SK-N-SH (cell line): ENCODE measurements around the gene CXADR. TPM values are rescaled to one million over a fixed set of nuclear protein-coding genes. Genes with fewer than 3 reads are reported as not detected.

Experiments used
- CTCF ChIA-PET: fragments of 300-600, 350-600 bp; formaldehyde crosslinking; extraction: SDS; loops from one replicate; lab custom pipeline; 2021; lab: Yijun Ruan, JAX
- POLR2A ChIA-PET: fragments of 350-600 bp; sonication (Branson Sonifier 250); formaldehyde crosslinking; extraction: SDS; loops from one replicate; lab custom pipeline; 2020; ENCODE audit warnings: antibody characterized with exemption, inconsistent platforms; lab: Yijun Ruan, JAX
- DNase-seq: peaks from one replicate; pipeline ENCODE4 v3.0.0; 2012
- H2AFZ ChIP-seq: fragments of 200-600 bp; sonication (generic); 2 replicates; pipeline ENCODE4 v1.8.1; 2016; ENCODE audit warnings: antibody characterized with exemption, mild to moderate bottlenecking, low read depth
- H3F3A ChIP-seq: fragments of 200-600 bp; sonication (generic); replicated peaks from 2 replicates; pipeline ENCODE3; 2016; ENCODE audit warnings: antibody characterized with exemption, mild to moderate bottlenecking; ENCODE audit not compliant: insufficient read depth
- H3K27ac ChIP-seq, 2 experiments: fragments of 200-500 bp in 1 of 2; fragments of 200-600 bp in 1 of 2; sonication (Bioruptor generic) in 1 of 2; sonication (generic), shearing (Covaris generic) in 1 of 2; 2 replicates each; pipeline versions ENCODE4 v1.5.1 to v1.6.1; 2014 to 2016; ENCODE audit warnings: low read depth in 2 of 2, inconsistent platforms in 1 of 2, low read length in 1 of 2, mild to moderate bottlenecking in 1 of 2, mixed read lengths in 1 of 2
- H3K27me3 ChIP-seq: fragments of 200-600 bp; sonication (generic), shearing (Covaris generic); 2 replicates; pipeline ENCODE4 v1.6.1; 2016; ENCODE audit warnings: mixed run types; ENCODE audit not compliant: insufficient read depth
- H3K36me3 ChIP-seq, 2 experiments: fragments of 200-500 bp in 1 of 2; fragments of 200-600 bp in 1 of 2; sonication (Bioruptor generic) in 1 of 2; sonication (generic) in 1 of 2; replicated peaks in 1 of 2; 2 replicates each; pipeline versions ENCODE3 to v1.5.1; 2014 to 2016; ENCODE audit warnings: low read length in 1 of 2, mild to moderate bottlenecking in 1 of 2; ENCODE audit not compliant: insufficient read depth in 2 of 2, control insufficient read depth in 1 of 2
- H3K4me1 ChIP-seq, 2 experiments: fragments of 200-500 bp in 1 of 2; fragments of 200-600 bp in 1 of 2; sonication (Bioruptor generic) in 1 of 2; sonication (generic), shearing (Covaris generic) in 1 of 2; 2 replicates each; pipeline versions ENCODE4 v1.5.1 to v1.6.1; 2014 to 2016; ENCODE audit warnings: low read depth in 1 of 2, low read length in 1 of 2, mixed run types in 1 of 2; ENCODE audit not compliant: insufficient read depth in 2 of 2, control insufficient read depth in 1 of 2
- H3K4me2 ChIP-seq: fragments of 200-600 bp; sonication (generic), shearing (Covaris generic); 2 replicates; pipeline ENCODE4 v1.6.1; 2017; ENCODE audit warnings: mixed run types
- H3K4me3 ChIP-seq, 2 experiments: fragments of 200-500 bp in 1 of 2; fragments of 200-600 bp in 1 of 2; sonication (Bioruptor generic) in 1 of 2; sonication (generic), shearing (Covaris generic) in 1 of 2; 2 replicates each; pipeline versions ENCODE4 v1.5.1 to v1.8.1; 2014 to 2016; ENCODE audit warnings: low read depth in 2 of 2, inconsistent platforms in 1 of 2, low read length in 1 of 2, mild to moderate bottlenecking in 1 of 2, mixed read lengths in 1 of 2, moderate library complexity in 1 of 2
- H3K79me2 ChIP-seq: fragments of 200-600 bp; sonication (generic); 2 replicates; pipeline ENCODE4 v1.8.1; 2017; ENCODE audit warnings: mild to moderate bottlenecking; ENCODE audit not compliant: insufficient read depth
- H3K9ac ChIP-seq: fragments of 200-600 bp; sonication (generic); 2 replicates; pipeline ENCODE4 v1.6.1; 2017; ENCODE audit warnings: mixed run types
- H3K9me2 ChIP-seq: fragments of 200-600 bp; sonication (generic); 2 replicates; pipeline ENCODE4 v1.6.1; 2017; ENCODE audit warnings: mixed run types
- H3K9me3 ChIP-seq: fragments of 200-600 bp; sonication (generic); 2 replicates; pipeline ENCODE4 v1.6.1; 2017; ENCODE audit warnings: mixed run types, mild to moderate bottlenecking, moderate library complexity
- H4K20me1 ChIP-seq: fragments of 200-600 bp; sonication (generic); 2 replicates; pipeline ENCODE4 v1.6.1; 2017; ENCODE audit warnings: mild to moderate bottlenecking, mixed run types; ENCODE audit not compliant: insufficient read depth
- ELF1 ChIP-seq: IDR thresholded peaks from 2 replicates; pipeline ENCODE4 v1.4.0; 2012
- EP300 ChIP-seq, 2 experiments: IDR thresholded peaks; 2 replicates each; pipeline versions ENCODE4 v1.4.0 to v1.6.1; 2012; ENCODE audit warnings: borderline replicate concordance in 1 of 2, low read depth in 1 of 2, low read length in 1 of 2
- FOSL2 ChIP-seq: IDR thresholded peaks from 2 replicates; pipeline ENCODE4 v1.4.0; 2012; ENCODE audit warnings: low read depth, mild to moderate bottlenecking, moderate library complexity, borderline replicate concordance
- FOXJ3 ChIP-seq: sonication (generic); formaldehyde crosslinking; IDR thresholded peaks from 2 replicates; pipeline ENCODE4 v1.5.1; 2020; ENCODE audit warnings: mild to moderate bottlenecking, missing genetic modification reagents
- GABPA ChIP-seq: IDR thresholded peaks from 2 replicates; pipeline ENCODE4 v1.4.0; 2012; ENCODE audit warnings: low read depth, mild to moderate bottlenecking
- JUND ChIP-seq: IDR thresholded peaks from 2 replicates; pipeline ENCODE4 v1.4.0; 2012
- MEF2A ChIP-seq: IDR thresholded peaks from 2 replicates; pipeline ENCODE4 v1.4.0; 2012; ENCODE audit warnings: low read depth, borderline replicate concordance
- MXI1 ChIP-seq: IDR thresholded peaks from 2 replicates; pipeline ENCODE4 v1.6.1; 2012; ENCODE audit warnings: mild to moderate bottlenecking, low read depth, low read length, improper control_type of control experiment
- NFIC ChIP-seq: IDR thresholded peaks from 2 replicates; pipeline ENCODE4 v1.4.0; 2012; ENCODE audit warnings: borderline replicate concordance
- NRF1 ChIP-seq: IDR thresholded peaks from 2 replicates; pipeline ENCODE4 v1.6.1; 2012; ENCODE audit warnings: low read depth, mild to moderate bottlenecking, low read length
- POLR2AphosphoS5 ChIP-seq: IDR thresholded peaks from 2 replicates; pipeline ENCODE4 v1.6.1; 2012; ENCODE audit warnings: low read depth, low read length
- RFX5 ChIP-seq: IDR thresholded peaks from 2 replicates; pipeline ENCODE4 v1.6.1; 2012; ENCODE audit warnings: mild to moderate bottlenecking, improper control_type of control experiment, low read length
- RXRA ChIP-seq: IDR thresholded peaks from 2 replicates; pipeline ENCODE4 v1.4.0; 2012; ENCODE audit warnings: low read depth, mild to moderate bottlenecking, borderline replicate concordance
- SIN3A ChIP-seq: IDR thresholded peaks from 2 replicates; pipeline ENCODE4 v1.6.1; 2012; ENCODE audit warnings: low read depth, mild to moderate bottlenecking, low read length, moderate library complexity, borderline replicate concordance
- TCF12 ChIP-seq: IDR thresholded peaks from 2 replicates; pipeline ENCODE4 v1.4.0; 2012
- TEAD4 ChIP-seq: IDR thresholded peaks from 2 replicates; pipeline ENCODE4 v1.4.0; 2012; ENCODE audit warnings: mild to moderate bottlenecking, borderline replicate concordance; ENCODE audit not compliant: insufficient read depth
- YY1 ChIP-seq: IDR thresholded peaks from 2 replicates; pipeline ENCODE4 v1.4.0; 2012; ENCODE audit warnings: low read depth, mild to moderate bottlenecking
- WGBS: methylation state at CpG from one replicate; pipeline ENCODE4 v1.1.6; 2017; ENCODE audit warnings: low lambda C conversion rate; 5-methylcytosine and 5-hydroxymethylcytosine counted together
- polyA plus RNA-seq, 3 experiments: library from polyadenylated mRNA; depleted of rRNA; stranded (reverse); fragments of >200 nt; gene quantifications; 2 replicates each; pipeline ENCODE4 v1.2.3, GENCODE V29; 2012
- TF ChIP-seq, protein P1 (sequence below): IDR thresholded peaks from 2 replicates; pipeline ENCODE4 v1.4.0; 2012; ENCODE audit warnings: low read depth, borderline replicate concordance
- TF ChIP-seq, protein P2 (sequence below): IDR thresholded peaks from 2 replicates; pipeline ENCODE4 v1.6.1; 2012; ENCODE audit warnings: mild to moderate bottlenecking, low read depth, low read length, moderate library complexity
- TF ChIP-seq, protein P3 (sequence below): fragments of 150-350 bp; IDR thresholded peaks from 2 replicates; pipeline ENCODE4 v1.6.1; 2016; ENCODE audit warnings: mild to moderate bottlenecking, low read depth, low read length
- TF ChIP-seq, protein P4 (sequence below): IDR thresholded peaks from 2 replicates; pipeline ENCODE4 v1.4.0; 2012; ENCODE audit warnings: low read depth

Gene CXADR
- polyA plus RNA-seq, 1 of the 3 experiments (the other 2 are of a cell fraction) = 1.1 TPM

DNA sequence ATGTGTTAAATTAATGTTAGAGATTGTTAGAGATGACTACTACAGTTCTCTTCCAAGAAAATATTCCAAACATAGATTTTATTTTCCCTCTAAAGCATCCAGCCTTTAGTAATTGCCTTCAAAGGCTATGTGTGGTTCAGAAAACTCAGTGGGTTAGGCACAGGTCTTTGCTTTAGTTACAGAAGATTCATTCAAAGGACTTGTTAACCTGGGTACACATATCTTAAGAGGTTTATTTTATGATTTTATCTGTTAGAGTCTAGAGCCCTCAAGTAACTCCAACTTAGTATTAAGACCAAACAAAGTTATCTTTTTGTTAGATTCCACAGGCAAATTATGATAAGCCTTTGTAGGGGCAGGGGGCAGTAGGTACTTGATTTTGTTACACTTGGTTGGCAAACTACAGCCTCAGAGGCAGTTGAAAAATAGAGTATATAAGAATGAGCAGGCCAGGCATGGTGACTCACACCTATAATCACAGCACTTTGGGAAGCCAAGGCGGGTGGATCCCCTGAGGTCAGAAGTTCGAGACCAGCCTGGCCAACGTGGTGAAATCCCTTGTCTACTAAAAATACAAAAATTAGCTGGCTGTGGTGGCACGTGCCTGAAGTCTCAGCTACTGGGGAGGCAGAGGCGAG lies 37.9 kb downstream of the CXADR start:
- Histone ChIP-seq H2AFZ (no peak overlapping the region), H3F3A (no peaks in the 10 kb centered on the region), H3K4me3 (no peak overlapping the region), H3K79me2 (no peaks in the 10 kb centered on the region), H3K9me3 (no peaks in the 10 kb centered on the region), H3K4me2 (no peak overlapping the region), H3K27me3 (no peaks in the 10 kb centered on the region), H4K20me1 (no peaks in the 10 kb centered on the region), H3K27ac (no peak overlapping the region), H3K9ac (no peak overlapping the region), H3K9me2 (no peaks in the 10 kb centered on the region), H3K4me1 (peaks cover 0 to 20% of the 10 kb centered on the region in 2 experiments; a peak in 2 of 4 replicates), H3K36me3 (no peaks in the 10 kb centered on the region)
- POLR2A ChIA-PET = no interaction called here
- TF ChIP-seq, protein P1, sequence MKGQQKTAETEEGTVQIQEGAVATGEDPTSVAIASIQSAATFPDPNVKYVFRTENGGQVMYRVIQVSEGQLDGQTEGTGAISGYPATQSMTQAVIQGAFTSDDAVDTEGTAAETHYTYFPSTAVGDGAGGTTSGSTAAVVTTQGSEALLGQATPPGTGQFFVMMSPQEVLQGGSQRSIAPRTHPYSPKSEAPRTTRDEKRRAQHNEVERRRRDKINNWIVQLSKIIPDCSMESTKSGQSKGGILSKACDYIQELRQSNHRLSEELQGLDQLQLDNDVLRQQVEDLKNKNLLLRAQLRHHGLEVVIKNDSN = no peak
- TF ChIP-seq TCF12 (no peak), MXI1 (no peak), SIN3A (no peak), MEF2A (no peak), POLR2AphosphoS5 (no peak), NFIC (no peak)
- TF ChIP-seq, protein P2, sequence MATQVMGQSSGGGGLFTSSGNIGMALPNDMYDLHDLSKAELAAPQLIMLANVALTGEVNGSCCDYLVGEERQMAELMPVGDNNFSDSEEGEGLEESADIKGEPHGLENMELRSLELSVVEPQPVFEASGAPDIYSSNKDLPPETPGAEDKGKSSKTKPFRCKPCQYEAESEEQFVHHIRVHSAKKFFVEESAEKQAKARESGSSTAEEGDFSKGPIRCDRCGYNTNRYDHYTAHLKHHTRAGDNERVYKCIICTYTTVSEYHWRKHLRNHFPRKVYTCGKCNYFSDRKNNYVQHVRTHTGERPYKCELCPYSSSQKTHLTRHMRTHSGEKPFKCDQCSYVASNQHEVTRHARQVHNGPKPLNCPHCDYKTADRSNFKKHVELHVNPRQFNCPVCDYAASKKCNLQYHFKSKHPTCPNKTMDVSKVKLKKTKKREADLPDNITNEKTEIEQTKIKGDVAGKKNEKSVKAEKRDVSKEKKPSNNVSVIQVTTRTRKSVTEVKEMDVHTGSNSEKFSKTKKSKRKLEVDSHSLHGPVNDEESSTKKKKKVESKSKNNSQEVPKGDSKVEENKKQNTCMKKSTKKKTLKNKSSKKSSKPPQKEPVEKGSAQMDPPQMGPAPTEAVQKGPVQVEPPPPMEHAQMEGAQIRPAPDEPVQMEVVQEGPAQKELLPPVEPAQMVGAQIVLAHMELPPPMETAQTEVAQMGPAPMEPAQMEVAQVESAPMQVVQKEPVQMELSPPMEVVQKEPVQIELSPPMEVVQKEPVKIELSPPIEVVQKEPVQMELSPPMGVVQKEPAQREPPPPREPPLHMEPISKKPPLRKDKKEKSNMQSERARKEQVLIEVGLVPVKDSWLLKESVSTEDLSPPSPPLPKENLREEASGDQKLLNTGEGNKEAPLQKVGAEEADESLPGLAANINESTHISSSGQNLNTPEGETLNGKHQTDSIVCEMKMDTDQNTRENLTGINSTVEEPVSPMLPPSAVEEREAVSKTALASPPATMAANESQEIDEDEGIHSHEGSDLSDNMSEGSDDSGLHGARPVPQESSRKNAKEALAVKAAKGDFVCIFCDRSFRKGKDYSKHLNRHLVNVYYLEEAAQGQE = no peak
- TF ChIP-seq, protein P3, sequence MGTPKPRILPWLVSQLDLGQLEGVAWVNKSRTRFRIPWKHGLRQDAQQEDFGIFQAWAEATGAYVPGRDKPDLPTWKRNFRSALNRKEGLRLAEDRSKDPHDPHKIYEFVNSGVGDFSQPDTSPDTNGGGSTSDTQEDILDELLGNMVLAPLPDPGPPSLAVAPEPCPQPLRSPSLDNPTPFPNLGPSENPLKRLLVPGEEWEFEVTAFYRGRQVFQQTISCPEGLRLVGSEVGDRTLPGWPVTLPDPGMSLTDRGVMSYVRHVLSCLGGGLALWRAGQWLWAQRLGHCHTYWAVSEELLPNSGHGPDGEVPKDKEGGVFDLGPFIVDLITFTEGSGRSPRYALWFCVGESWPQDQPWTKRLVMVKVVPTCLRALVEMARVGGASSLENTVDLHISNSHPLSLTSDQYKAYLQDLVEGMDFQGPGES = no peak
- TF ChIP-seq, protein P4, sequence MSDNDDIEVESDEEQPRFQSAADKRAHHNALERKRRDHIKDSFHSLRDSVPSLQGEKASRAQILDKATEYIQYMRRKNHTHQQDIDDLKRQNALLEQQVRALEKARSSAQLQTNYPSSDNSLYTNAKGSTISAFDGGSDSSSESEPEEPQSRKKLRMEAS = no peak
- DNase-seq = no peak
- CTCF ChIA-PET = no interaction called here
- WGBS = 75% methylated on average over 5 of the region's 5 CpGs

DNA sequence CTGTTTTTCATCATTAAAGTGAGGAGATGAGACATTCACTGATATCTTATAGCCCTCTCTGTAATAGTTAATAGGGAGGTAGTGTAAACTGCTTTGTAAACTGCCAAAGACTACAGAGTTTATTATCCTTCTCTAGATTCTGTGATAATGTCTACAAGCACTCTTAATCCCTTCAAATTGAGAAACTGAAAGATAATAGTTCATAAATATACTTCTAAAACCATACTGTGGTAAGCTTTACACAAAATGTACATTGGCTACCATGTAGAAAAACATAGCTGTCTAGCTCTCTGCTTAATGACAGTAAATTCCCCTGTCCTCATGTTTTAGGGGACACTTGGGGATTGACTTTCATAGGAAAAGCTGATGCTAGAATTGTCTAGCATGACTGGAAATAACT lies 39.6 kb downstream of the CXADR start:
- no peak overlapping the region for H3K9ac ChIP-seq
- peaks cover 0 to 18% of the 10 kb centered on the region in 2 experiments; a peak in 2 of 4 replicates for H3K4me1 ChIP-seq
- no peaks in the 10 kb centered on the region for H3K9me3 ChIP-seq
- no peaks in the 10 kb centered on the region for H3K36me3 ChIP-seq
- no peaks in the 10 kb centered on the region for H3K27me3 ChIP-seq
- H2AFZ ChIP-seq = no peak overlapping the region
- H3K79me2 ChIP-seq = no peaks in the 10 kb centered on the region
- no peak for DNase-seq
- ChIA-PET POLR2A (no interaction called here), CTCF (interaction anchor here (1.1 to 1.7 kb wide), 3 partner anchors 32 to 166 kb away, joined by 3 to 7 read pairs (median 5); no protein-coding TSS in a partner anchor)
- no peaks in the 10 kb centered on the region for H3F3A ChIP-seq
- H3K9me2 ChIP-seq = no peaks in the 10 kb centered on the region
- TF ChIP-seq SIN3A (no peak), TCF12 (no peak), FOSL2 (no peak), FOXJ3 (CRISPR knock-in tag) (no peak), TEAD4 (no peak), MEF2A (no peak), GABPA (no peak), RXRA (no peak), JUND (no peak), RFX5 (no peak), ELF1 (no peak), NRF1 (no peak), EP300 (IDR thresholded peaks at IDR 0.05; ENCODE audit: borderline replicate concordance in 1 of 2, low read depth in 1 of 2, low read length in 1 of 2) (no peak), MXI1 (no peak), YY1 (no peak), POLR2AphosphoS5 (no peak), NFIC (no peak)
- TF ChIP-seq, protein P3 = no peak
- no peak overlapping the region for H3K4me3 ChIP-seq
- no peaks in the 10 kb centered on the region for H4K20me1 ChIP-seq
- no peak overlapping the region for H3K4me2 ChIP-seq
- H3K27ac ChIP-seq = no peak overlapping the region
